GM23338 (cell line): ENCODE measurements around the gene SORCS3. TPM values are rescaled to one million over a fixed set of nuclear protein-coding genes. Genes with fewer than 3 reads are reported as not detected.

Experiments
- ATAC-seq: fragments of 200-7000 bp; cut with Tn5 transposase; 3 replicates; pipeline ENCODE4 v1.9.1; 2020
- DNase-seq: peaks from one replicate; pipeline ENCODE4 v3.0.0-alpha.2; 2015; ENCODE audit warnings: low spot score
- H2AFZ ChIP-seq: fragments of 200-600 bp; sonication (generic); 2 replicates; pipeline ENCODE4 v1.8.0; 2016; ENCODE audit warnings: antibody characterized with exemption, mild to moderate bottlenecking, moderate library complexity
- H3F3A ChIP-seq: fragments of 200-600 bp; sonication (generic); replicated peaks from 2 replicates; pipeline ENCODE4 v1.8.0; 2017; ENCODE audit warnings: antibody characterized with exemption, mixed run types, low read depth
- H3K27ac ChIP-seq: fragments of 200-600 bp; sonication (generic); 2 replicates; pipeline ENCODE4 v1.6.1; 2016; ENCODE audit warnings: low read depth
- H3K27me3 ChIP-seq: fragments of 200-600 bp; sonication (generic); 2 replicates; pipeline ENCODE4 v1.8.0; 2016; ENCODE audit warnings: mild to moderate bottlenecking, mixed run types, moderate library complexity; ENCODE audit not compliant: insufficient read depth
- H3K36me3 ChIP-seq: fragments of 200-600 bp; sonication (generic); 2 replicates; pipeline ENCODE4 v1.8.0; 2016; ENCODE audit warnings: mild to moderate bottlenecking; ENCODE audit not compliant: insufficient read depth
- H3K4me1 ChIP-seq: fragments of 200-600 bp; sonication (generic); 2 replicates; pipeline ENCODE4 v1.8.0; 2016; ENCODE audit warnings: mild to moderate bottlenecking, moderate library complexity; ENCODE audit not compliant: insufficient read depth
- H3K4me2 ChIP-seq: fragments of 200-600 bp; sonication (generic); 2 replicates; pipeline ENCODE4 v1.7.1; 2017; ENCODE audit warnings: mixed run types
- H3K4me3 ChIP-seq: fragments of 200-600 bp; sonication (generic); 2 replicates; pipeline ENCODE4 v1.6.1; 2016; ENCODE audit warnings: mixed run types
- H3K79me2 ChIP-seq: fragments of 200-600 bp; sonication (generic); replicated peaks from 2 replicates; pipeline ENCODE4 v1.8.0; 2017; ENCODE audit warnings: mild to moderate bottlenecking; ENCODE audit not compliant: insufficient read depth
- H3K9me2 ChIP-seq: fragments of 200-600 bp; sonication (generic); 2 replicates; pipeline ENCODE4 v1.8.0; 2017; ENCODE audit not compliant: insufficient read depth
- H4K20me1 ChIP-seq: fragments of 200-600 bp; sonication (generic); replicated peaks from 2 replicates; pipeline ENCODE4 v1.8.0; 2017; ENCODE audit warnings: mild to moderate bottlenecking; ENCODE audit not compliant: insufficient read depth
- H3K27ac Mint-ChIP-seq: 2 replicates; pipeline ENCODE4 v1.8.0; 2020; ENCODE audit warnings: inconsistent platforms, mild to moderate bottlenecking, moderate library complexity, mixed read lengths
- H3K27me3 Mint-ChIP-seq: 3 replicates; pipeline ENCODE4 v1.8.0; 2022; ENCODE audit warnings: low read depth, mild to moderate bottlenecking, moderate library complexity, mixed read lengths, inconsistent platforms; ENCODE audit not compliant: insufficient read depth, poor library complexity
- H3K36me3 Mint-ChIP-seq: 3 replicates; pipeline ENCODE4 v1.8.0; 2021; ENCODE audit warnings: low read depth, mild to moderate bottlenecking, inconsistent platforms, moderate library complexity, mixed read lengths
- H3K4me1 Mint-ChIP-seq: 3 replicates; pipeline ENCODE4 v1.8.0; 2020; ENCODE audit warnings: mild to moderate bottlenecking, inconsistent platforms, mixed read lengths
- H3K4me3 Mint-ChIP-seq: 3 replicates; pipeline ENCODE4 v1.8.0; 2021; ENCODE audit warnings: moderate library complexity, mild to moderate bottlenecking, inconsistent platforms, mixed read lengths
- H3K9me3 Mint-ChIP-seq: 3 replicates; pipeline ENCODE4 v1.8.0; 2020; ENCODE audit warnings: moderate library complexity, mild to moderate bottlenecking, inconsistent platforms, mixed read lengths
- CREB1 ChIP-seq: fragments of 250-450 bp; sonication (Bioruptor Pico); IDR thresholded peaks from 2 replicates; pipeline ENCODE4 v1.5.0; 2020; ENCODE audit warnings: low read depth, mild to moderate bottlenecking, moderate library complexity
- CTCF ChIP-seq, 2 experiments: fragments of 200-600 bp in 1 of 2; sonication (generic) in 1 of 2; conservative IDR thresholded peaks; 2 replicates each; pipeline versions ENCODE4 v1.5.1 to v1.6.1; 2016 to 2017; ENCODE audit warnings: antibody characterized with exemption in 2 of 2, low read depth in 2 of 2, mild to moderate bottlenecking in 2 of 2, moderate library complexity in 1 of 2
- ETS1 ChIP-seq: IDR thresholded peaks from 2 replicates; pipeline ENCODE4 v1.6.1; 2016; ENCODE audit warnings: antibody characterized with exemption
- EZH2 ChIP-seq: fragments of 200-600 bp; sonication (generic); IDR thresholded peaks from one replicate; pipeline ENCODE4 v1.8.0; 2017; ENCODE audit warnings: antibody characterized with exemption, mild to moderate bottlenecking, low read depth; ENCODE audit not compliant: unreplicated experiment
- EZH2phosphoT487 ChIP-seq: fragments of 200-600 bp; sonication (generic); IDR thresholded peaks from one replicate; pipeline ENCODE4 v1.8.1; 2018; ENCODE audit warnings: antibody characterized with exemption; ENCODE audit not compliant: unreplicated experiment
- JUNB ChIP-seq: IDR thresholded peaks from one replicate; pipeline ENCODE4 v1.6.1; 2016; ENCODE audit warnings: antibody characterized with exemption; ENCODE audit not compliant: unreplicated experiment
- NANOG ChIP-seq: IDR thresholded peaks from 2 replicates; pipeline ENCODE4 v1.6.1; 2016; ENCODE audit warnings: antibody characterized with exemption, borderline replicate concordance
- POLR2AphosphoS5 ChIP-seq: IDR thresholded peaks from 2 replicates; pipeline ENCODE4 v1.6.1; 2016; ENCODE audit warnings: antibody characterized with exemption, low read depth
- REST ChIP-seq: IDR thresholded peaks from one replicate; pipeline ENCODE4 v1.6.1; 2018; ENCODE audit warnings: antibody characterized with exemption; ENCODE audit not compliant: unreplicated experiment
- STAT1 ChIP-seq: IDR thresholded peaks from one replicate; pipeline ENCODE4 v1.6.1; 2016; ENCODE audit warnings: antibody characterized with exemption; ENCODE audit not compliant: unreplicated experiment
- ZNF114 ChIP-seq: fragments of 250-450 bp; sonication (Bioruptor Pico); IDR thresholded peaks from 2 replicates; pipeline ENCODE4 v1.5.0; 2020; ENCODE audit warnings: mild to moderate bottlenecking, moderate library complexity
- ZNF331 ChIP-seq: fragments of 250-450 bp; sonication (Bioruptor Pico); IDR thresholded peaks from 2 replicates; pipeline ENCODE4 v1.5.0; 2020; ENCODE audit warnings: low read depth, mild to moderate bottlenecking, moderate library complexity
- ZNF462 ChIP-seq: fragments of 250-450 bp; sonication (Bioruptor Pico); IDR thresholded peaks from 2 replicates; pipeline ENCODE4 v1.5.0; 2020; ENCODE audit warnings: mild to moderate bottlenecking, moderate library complexity
- polyA plus RNA-seq: library from polyadenylated mRNA; unstranded; fragments of >200 nt; fragmentation: Nextera tagmentation; extraction: Ambion mirVana; gene quantifications from 2 replicates; pipeline ENCODE4 v1.2.1, GENCODE V29; 2016
- total RNA-seq: library from RNA; depleted of rRNA; stranded (reverse); fragments of >200 nt; shearing (Covaris generic); gene quantifications from 2 replicates; pipeline ENCODE4 v1.2.3, GENCODE V29; 2014

The SORCS3 gene
- total and polyA plus RNA-seq, 2 experiments from 2014 or later: 0.37 to 1.4 TPM

GRCh38 chr10:105104297-105104696 lies 463.2 kb downstream of the SORCS3 start:
- H3K4me3 Mint-ChIP-seq: no peak overlapping the region
- no peaks in the 10 kb centered on the region for H3K27me3 Mint-ChIP-seq
- peaks cover 33% of the 10 kb centered on the region for H3K4me1 Mint-ChIP-seq
- no peaks in the 10 kb centered on the region for H3K27me3 ChIP-seq
- no peak overlapping the region for H3K27ac ChIP-seq
- peak overlapping the region; percentile 46; the same call in 1 of the 2 replicates for H3K4me2 ChIP-seq
- peaks cover 2% of the 10 kb centered on the region; the same call in 2 of the 3 replicates for H3K9me3 Mint-ChIP-seq
- H3K9me2 ChIP-seq: peaks cover 5% of the 10 kb centered on the region
- no peaks in the 10 kb centered on the region for H3K79me2 ChIP-seq
- ATAC-seq: no peak
- TF ChIP-seq ZNF331 (no peak), NANOG (no peak), JUNB (no peak), ETS1 (no peak), CREB1 (no peak), STAT1 (no peak), ZNF114 (CRISPR knock-in tag) (no peak), EZH2 (no peak), CTCF (conservative IDR thresholded peaks at IDR 0.05; ENCODE audit: low read depth in 2 of 2) (no peak), POLR2AphosphoS5 (no peak), REST (no peak), EZH2phosphoT487 (no peak), ZNF462 (CRISPR knock-in tag) (no peak)
- no peaks in the 10 kb centered on the region for H3K36me3 ChIP-seq
- peaks cover 4% of the 10 kb centered on the region; the same call in 1 of the 2 replicates for H3F3A ChIP-seq
- H3K27ac Mint-ChIP-seq: no peak overlapping the region
- H4K20me1 ChIP-seq: no peaks in the 10 kb centered on the region
- no peak overlapping the region for H3K4me3 ChIP-seq
- H3K4me1 ChIP-seq: peaks cover 58% of the 10 kb centered on the region
- DNase-seq: no peak
- H3K36me3 Mint-ChIP-seq: no peaks in the 10 kb centered on the region
- H2AFZ ChIP-seq: no peak overlapping the region
